HEK293T (cell line): Measurements from ENCODE around the gene ACD.

Experiments used
- CTCF ChIA-PET: fragments of 350-600 bp; formaldehyde crosslinking; extraction: SDS; loops from one replicate; lab custom pipeline; 2021; ENCODE audit warnings: antibody characterized with exemption, inconsistent platforms; lab: Yijun Ruan, JAX
- POLR2A ChIA-PET: fragments of 350-600 bp; formaldehyde crosslinking; extraction: SDS; loops from one replicate; lab custom pipeline; 2020; ENCODE audit warnings: antibody characterized with exemption, inconsistent platforms; lab: Yijun Ruan, JAX
- DNase-seq: peaks from one replicate; pipeline ENCODE4 v3.0.0; 2012; ENCODE audit warnings: mixed read lengths; ENCODE audit errors: extremely low spot score
- ARNT ChIP-seq: fragments of 450-650 bp; IDR thresholded peaks from 2 replicates; pipeline ENCODE4 v1.6.1; 2017; ENCODE audit warnings: mild to moderate bottlenecking
- BHLHE40 ChIP-seq: fragments of 450-650 bp; IDR thresholded peaks from 2 replicates; pipeline ENCODE4 v1.6.1; 2016; ENCODE audit warnings: mild to moderate bottlenecking, moderate library complexity, borderline replicate concordance
- CTBP1 ChIP-seq: fragments of 450-650 bp; IDR thresholded peaks from 2 replicates; pipeline ENCODE4 v1.6.1; 2016; ENCODE audit warnings: borderline replicate concordance
- ELF4 ChIP-seq: fragments of 450-650 bp; IDR thresholded peaks from 2 replicates; pipeline ENCODE4 v1.6.1; 2017; ENCODE audit warnings: antibody characterized with exemption
- FOXA1 ChIP-seq: fragments of 450-650 bp; IDR thresholded peaks from 2 replicates; pipeline ENCODE4 v1.6.1; 2016; ENCODE audit warnings: mild to moderate bottlenecking
- FOXK2 ChIP-seq: fragments of 450-650 bp; IDR thresholded peaks from 2 replicates; pipeline ENCODE4 v1.6.1; 2016; ENCODE audit warnings: mild to moderate bottlenecking
- FOXM1 ChIP-seq: fragments of 450-650 bp; IDR thresholded peaks from 2 replicates; pipeline ENCODE4 v1.6.1; 2017; ENCODE audit warnings: mild to moderate bottlenecking, borderline replicate concordance
- HDGF ChIP-seq: fragments of 450-650 bp; IDR thresholded peaks from 2 replicates; pipeline ENCODE4 v1.6.1; 2017; ENCODE audit warnings: antibody characterized with exemption, borderline replicate concordance
- L3MBTL2 ChIP-seq: fragments of 450-650 bp; conservative IDR thresholded peaks from 2 replicates; pipeline ENCODE4 v1.6.1; 2016; ENCODE audit warnings: mild to moderate bottlenecking
- LEF1 ChIP-seq: fragments of 450-650 bp; IDR thresholded peaks from 2 replicates; pipeline ENCODE4 v1.6.1; 2017; ENCODE audit warnings: mild to moderate bottlenecking, borderline replicate concordance
- NFRKB ChIP-seq: fragments of 450-650 bp; IDR thresholded peaks from 2 replicates; pipeline ENCODE4 v1.6.1; 2016; ENCODE audit warnings: mild to moderate bottlenecking, moderate library complexity
- PKNOX1 ChIP-seq: fragments of 450-650 bp; IDR thresholded peaks from 2 replicates; pipeline ENCODE4 v1.6.1; 2016
- SP1 ChIP-seq: fragments of 450-650 bp; IDR thresholded peaks from 2 replicates; pipeline ENCODE4 v1.6.1; 2017
- SUZ12 ChIP-seq: fragments of 450-650 bp; IDR thresholded peaks from 2 replicates; pipeline ENCODE4 v1.6.1; 2016; ENCODE audit warnings: mild to moderate bottlenecking
- TARDBP ChIP-seq: fragments of 450-650 bp; IDR thresholded peaks from 2 replicates; pipeline ENCODE4 v1.6.1; 2016
- ZNF384 ChIP-seq: fragments of 450-650 bp; IDR thresholded peaks from 2 replicates; pipeline ENCODE4 v1.6.1; 2016

ACD gene

GRCh38 chr16:67636713-67637112, 23.3 kb downstream of the ACD start:
- TF ChIP-seq FOXK2 (no peak), FOXA1 (no peak), SP1 (no peak)
- DNase-seq = no peak
- ChIA-PET POLR2A (no interaction called here), CTCF (no interaction called here)

- no peak for DNase-seq
- POLR2A ChIA-PET = interaction anchor here (1.1 kb wide), 1 partner anchor 28 kb away, joined by 3 read pairs; the partner anchor contains the start of gene ACD
- CTCF ChIA-PET = no interaction called here
- no peak for TF ChIP-seq FOXM1
- TF ChIP-seq LEF1 = no peak
- TF ChIP-seq BHLHE40 = no peak
- no peak for TF ChIP-seq L3MBTL2
- TF ChIP-seq CTBP1 = no peak
- TF ChIP-seq FOXA1 = no peak
These were observed 27.5 kb downstream of the ACD start for GRCh38 chr16:67632415-67633172.

DNA sequence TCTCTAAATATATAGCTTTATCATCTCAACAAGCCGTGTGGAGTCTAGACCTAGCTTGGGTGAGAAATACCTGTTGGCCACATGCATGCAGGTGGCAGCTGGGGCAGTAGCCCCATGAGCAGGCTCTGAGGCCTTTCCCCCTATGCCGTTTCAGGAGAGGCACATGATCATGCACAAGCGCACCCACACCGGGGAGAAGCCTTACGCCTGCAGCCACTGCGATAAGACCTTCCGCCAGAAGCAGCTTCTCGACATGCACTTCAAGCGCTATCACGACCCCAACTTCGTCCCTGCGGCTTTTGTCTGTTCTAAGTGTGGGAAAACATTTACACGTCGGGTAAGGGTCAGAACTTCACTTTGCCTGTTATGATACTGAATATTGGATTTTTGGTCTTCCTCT, 31.8 kb downstream of the ACD start:
- TF ChIP-seq FOXK2 (no peak), SUZ12 (no peak), FOXM1 (no peak), NFRKB (no peak), L3MBTL2 (no peak), CTBP1 (no peak), PKNOX1 (no peak), BHLHE40 (no peak)
- POLR2A ChIA-PET = interaction anchor here (2.5 kb wide), 1 partner anchor 66 kb away, joined by 8 read pairs; the partner anchor contains the start of gene CTCF
- no peak for DNase-seq
- CTCF ChIA-PET = interaction anchor here (0.5 to 0.6 kb wide), 2 partner anchors 61 to 549 kb away, joined by 3 read pairs; no protein-coding TSS in a partner anchor

DNA sequence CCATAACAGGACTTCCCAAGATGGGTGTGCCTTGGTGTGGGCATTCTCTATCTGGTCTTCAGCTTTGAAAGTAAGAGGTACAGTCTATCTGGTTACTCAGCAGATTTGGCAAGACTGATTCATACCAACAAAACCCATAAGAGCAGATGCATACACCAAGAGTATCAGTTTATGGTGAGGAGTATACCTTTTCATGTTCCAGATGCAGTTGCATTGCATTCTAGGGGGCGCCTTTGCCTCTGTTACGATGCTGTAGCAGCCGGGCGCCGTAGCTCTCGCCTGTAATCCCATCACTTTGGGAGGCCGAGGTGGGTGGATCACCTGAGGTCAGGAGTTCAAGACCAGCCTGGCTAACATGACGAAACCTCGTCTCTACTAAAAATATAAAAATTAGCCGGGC, 46.3 kb downstream of the ACD start:
- no peak for DNase-seq
- ChIA-PET CTCF (interaction anchor here (0.7 to 1.7 kb wide), 6 partner anchors 13 to 1062 kb away, joined by 3 to 9 read pairs (median 4); partner anchors contain the start of gene CTCF), POLR2A (no interaction called here)
- TF ChIP-seq HDGF (no peak), ELF4 (no peak)

- ChIA-PET CTCF (no interaction called here), POLR2A (no interaction called here)
- no peak for DNase-seq
- no peak for TF ChIP-seq TARDBP
- no peak for TF ChIP-seq ARNT
- TF ChIP-seq ELF4 = no peak
- no peak for TF ChIP-seq L3MBTL2
- TF ChIP-seq HDGF = no peak
- no peak for TF ChIP-seq PKNOX1
- no peak for TF ChIP-seq FOXM1
- TF ChIP-seq NFRKB = no peak
- TF ChIP-seq ZNF384 = no peak
- no peak for TF ChIP-seq BHLHE40
- no peak for TF ChIP-seq SP1
- no peak for TF ChIP-seq FOXK2
- no peak for TF ChIP-seq LEF1
- no peak for TF ChIP-seq SUZ12
- TF ChIP-seq FOXA1 = no peak
- TF ChIP-seq CTBP1 = no peak
These were observed 51.7 kb downstream of the ACD start for GRCh38 chr16:67608364-67608763.
